Neutrophil (primary cell): ENCODE data around the gene ABTB2.

Source experiments
- H3K27ac ChIP-seq: fragments of 200-600 bp; sonication (generic); 2 replicates; pipeline ENCODE4 v1.5.1; 2016; ENCODE audit warnings: mild to moderate bottlenecking, moderate library complexity
- H3K27me3 ChIP-seq: fragments of 200-600 bp; sonication (generic); 2 replicates; pipeline ENCODE4 v1.6.0; 2016; ENCODE audit warnings: mild to moderate bottlenecking
- H3K36me3 ChIP-seq: fragments of 200-600 bp; sonication (generic); 2 replicates; pipeline ENCODE4 v1.5.1; 2017
- H3K4me1 ChIP-seq, 2 experiments: fragments of 200-600 bp in 1 of 2; sonication (generic) in 1 of 2; 1 replicate in 1 of 2; 2 replicates in 1 of 2; pipeline versions ENCODE4 v1.5.1 to v1.6.1; 2013 to 2016; ENCODE audit warnings: low read depth in 1 of 2, low read length in 1 of 2, mild to moderate bottlenecking in 1 of 2, moderate library complexity in 1 of 2; ENCODE audit not compliant: control insufficient read depth in 1 of 2, insufficient read depth in 1 of 2
- H3K4me3 ChIP-seq, 2 experiments: fragments of 200-600 bp in 1 of 2; sonication (generic) in 1 of 2; 1 replicate in 1 of 2; 2 replicates in 1 of 2; pipeline ENCODE4 v1.5.1; 2013 to 2016; ENCODE audit warnings: low read depth in 1 of 2, low read length in 1 of 2, mild to moderate bottlenecking in 1 of 2, moderate library complexity in 1 of 2
- H3K9me3 ChIP-seq: fragments of 200-600 bp; sonication (generic); 2 replicates; pipeline ENCODE4 v1.5.1; 2016
- CTCF ChIP-seq: fragments of 200-600 bp; sonication (generic); IDR thresholded peaks from 2 replicates; pipeline ENCODE4 v1.5.1; 2016; ENCODE audit warnings: antibody characterized with exemption

Gene ABTB2

GRCh38 chr11:34305780-34306179 is 52.0 kb downstream of the ABTB2 start:
- no peaks in the 10 kb centered on the region for H3K36me3 ChIP-seq
- no peak overlapping the region for H3K27ac ChIP-seq
- H3K4me3 ChIP-seq, result no peak overlapping the region
- TF ChIP-seq CTCF, result no peak
- no peaks in the 10 kb centered on the region for H3K27me3 ChIP-seq
- no peaks in the 10 kb centered on the region for H3K9me3 ChIP-seq
- peaks cover 47 to 48% of the 10 kb centered on the region in 2 experiments for H3K4me1 ChIP-seq

GRCh38 chr11:34305193-34305592 is 52.6 kb downstream of the ABTB2 start:
- no peak for TF ChIP-seq CTCF
- Histone ChIP-seq H3K27me3 (no peaks in the 10 kb centered on the region), H3K27ac (no peak overlapping the region), H3K4me1 (peaks cover 52 to 53% of the 10 kb centered on the region in 2 experiments), H3K9me3 (no peaks in the 10 kb centered on the region), H3K36me3 (no peaks in the 10 kb centered on the region), H3K4me3 (no peak overlapping the region)

DNA sequence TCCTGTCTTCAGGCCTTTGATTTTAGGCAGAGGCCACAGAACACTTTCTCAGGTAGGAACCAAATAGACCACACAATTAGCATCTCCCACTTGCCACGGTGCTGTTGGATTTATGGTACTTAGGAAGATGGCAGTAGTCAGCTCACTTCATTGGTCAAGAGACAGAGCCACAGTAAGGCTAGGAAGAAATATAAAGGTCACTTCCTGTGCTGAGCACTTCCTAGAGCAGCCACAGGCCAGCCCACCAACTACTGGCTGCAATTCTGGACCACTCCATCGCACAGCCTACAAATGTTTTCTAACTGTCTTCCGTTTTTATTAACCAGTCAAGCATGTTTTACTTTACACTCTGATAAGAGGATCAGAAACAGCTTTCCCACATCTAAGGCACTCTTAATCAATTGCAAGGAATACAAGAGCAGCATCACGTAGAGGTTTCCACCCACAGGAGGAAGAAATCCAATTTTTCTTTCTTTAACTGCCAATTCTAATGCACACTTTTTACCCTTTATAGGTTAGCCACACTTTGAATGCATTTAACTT is 54.7 kb downstream of the ABTB2 start:
- no peak for TF ChIP-seq CTCF
- no peak overlapping the region for H3K27ac ChIP-seq
- H3K4me3 ChIP-seq, result no peak overlapping the region
- no peaks in the 10 kb centered on the region for H3K36me3 ChIP-seq
- H3K27me3 ChIP-seq, result no peaks in the 10 kb centered on the region
- H3K9me3 ChIP-seq, result no peaks in the 10 kb centered on the region
- peaks cover 34% of the 10 kb centered on the region in 2 experiments for H3K4me1 ChIP-seq

GRCh38 chr11:34302046-34302921 is 55.5 kb downstream of the ABTB2 start:
- H3K4me3 ChIP-seq, result no peak overlapping the region
- H3K27ac ChIP-seq, result peak overlapping the region; percentile 30
- no peaks in the 10 kb centered on the region for H3K9me3 ChIP-seq
- H3K36me3 ChIP-seq, result no peaks in the 10 kb centered on the region
- H3K27me3 ChIP-seq, result no peaks in the 10 kb centered on the region
- peaks cover 27 to 28% of the 10 kb centered on the region in 2 experiments for H3K4me1 ChIP-seq
- no peak for TF ChIP-seq CTCF

- peak overlapping the region; percentile 17 to 18 for H3K4me3 ChIP-seq
- peak overlapping the region; percentile 81 for H3K27ac ChIP-seq
Observed at GRCh38 chr11:34300926-34301295, 56.9 kb downstream of the ABTB2 start.

More at GRCh38 chr11:34300926-34301295, 56.9 kb downstream of the ABTB2 start:
- Histone ChIP-seq H3K4me1 (peaks cover 20 to 24% of the 10 kb centered on the region in 2 experiments), H3K36me3 (no peaks in the 10 kb centered on the region), H3K27me3 (no peaks in the 10 kb centered on the region), H3K9me3 (no peaks in the 10 kb centered on the region)
- TF ChIP-seq CTCF, result no peak
